ENCODE results near the gene GTPBP6.

Gene GTPBP6

GRCh38 chrX:334331-334891, 15.8 kb upstream of the GTPBP6 start:
- DNase-seq: peak in 1 of 5 experiments; percentile 5

- no peak for DNase-seq
These were observed 15.2 kb upstream of the GTPBP6 start for GRCh38 chrX:333611-334311.

- no peak for DNase-seq
These were observed 14.5 kb upstream of the GTPBP6 start for GRCh38 chrX:332916-333610.

- DNase-seq: no peak
These were observed 13.9 kb upstream of the GTPBP6 start for GRCh38 chrX:332496-332860.

GRCh38 chrX:331825-332495, 13.4 kb upstream of the GTPBP6 start:
- DNase-seq: peak in 1 of 5 experiments; percentile 5

- DNase-seq: peak in 1 of 5 experiments; percentile 9
These were observed 12.7 kb upstream of the GTPBP6 start for GRCh38 chrX:331151-331824.

GRCh38 chrX:330726-331150, 12.1 kb upstream of the GTPBP6 start:
- DNase-seq: peak in 1 of 5 experiments; percentile 8

GRCh38 chrX:330141-330725, 11.6 kb upstream of the GTPBP6 start:
- peak in 1 of 5 experiments; percentile 1 for DNase-seq

- peak in 1 of 5 experiments; percentile 1 for DNase-seq
These were observed 10.8 kb upstream of the GTPBP6 start for GRCh38 chrX:329291-329910.

GRCh38 chrX:327660-328126, 9.1 kb upstream of the GTPBP6 start:
- peak in 1 of 5 experiments; percentile 4 for DNase-seq

- DNase-seq: peak in 2 of 5 experiments; percentile 3 to 51
These were observed 6.1 kb upstream of the GTPBP6 start for GRCh38 chrX:324664-325063.

GRCh38 chrX:323721-324628, 5.4 kb upstream of the GTPBP6 start:
- DNase-seq: peak in 4 of 5 experiments; percentile 13 to 80 (median 42)

- DNase-seq: peak in 1 of 5 experiments; percentile 38
These were observed 1.7 kb upstream of the GTPBP6 start for GRCh38 chrX:320126-320783.

GRCh38 chrX:319579-320125, 1.1 kb upstream of the GTPBP6 start:
- peak in 1 of 5 experiments; percentile 8 for DNase-seq

GRCh38 chrX:318068-318738, 393 bp downstream of the GTPBP6 start:
- peak; percentile 93 to 99 (median 98) for DNase-seq

GRCh38 chrX:317424-318067, 1.1 kb downstream of the GTPBP6 start:
- no peak for DNase-seq

GRCh38 chrX:316351-317325, 2.0 kb downstream of the GTPBP6 start:
- DNase-seq: no peak
